ENCODE measurements around the gene BEST1. TPM values are rescaled to one million over a fixed set of nuclear protein-coding genes. Genes with fewer than 3 reads are reported as not detected.

BEST1 gene
- total RNA-seq, 1 experiment from 2014 or later = 0.81 TPM

DNA sequence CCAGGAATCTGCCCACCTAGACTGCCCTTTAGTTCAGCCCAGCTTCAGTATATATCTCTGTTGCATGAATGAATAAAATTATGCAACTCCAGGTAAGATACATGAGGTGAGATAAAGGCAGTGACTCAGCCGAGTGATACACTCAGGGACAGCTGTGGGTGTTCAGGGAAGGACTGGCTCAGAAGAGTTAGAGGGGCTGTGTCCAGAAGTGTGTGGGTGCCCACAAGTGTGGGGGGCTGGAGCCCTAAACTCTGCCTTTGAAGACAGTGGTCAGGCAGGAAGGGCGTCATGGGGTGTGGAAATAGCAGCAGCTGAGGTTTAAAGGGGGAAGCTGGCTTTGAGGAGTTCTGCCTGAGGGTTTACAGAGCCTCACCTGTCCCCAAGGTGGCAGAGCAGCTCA, 9.0 kb downstream of the BEST1 start:
- Histone ChIP-seq H3K36me3 (ENCODE audit: low read depth) (peaks cover 2% of the 10 kb centered on the region), H3K27ac (peak overlapping the region; percentile 61), H4K20me1 (ENCODE audit: insufficient read depth) (peaks cover 5% of the 10 kb centered on the region; the same call in 1 of the 2 replicates), H3K27me3 (ENCODE audit: insufficient read depth, low read depth) (no peaks in the 10 kb centered on the region), H3K4me1 (replicated peaks; ENCODE audit: insufficient read depth) (peaks cover 63% of the 10 kb centered on the region), H2AFZ (no peak overlapping the region), H3K4me3 (no peak overlapping the region), H3K9me3 (ENCODE audit: insufficient read depth, low read depth) (no peaks in the 10 kb centered on the region), H3K79me2 (ENCODE audit: low read depth) (peaks cover 8% of the 10 kb centered on the region), H3F3A (ENCODE audit: insufficient read depth, low read depth) (peaks cover 55% of the 10 kb centered on the region), H3K9me2 (ENCODE audit: insufficient read depth) (no peaks in the 10 kb centered on the region), H3K4me2 (peak overlapping the region; percentile 55)
- no peak for TF ChIP-seq EZH2 (IDR thresholded peaks at IDR 0.05; ENCODE audit: low read depth)
- TF ChIP-seq, protein P1, sequence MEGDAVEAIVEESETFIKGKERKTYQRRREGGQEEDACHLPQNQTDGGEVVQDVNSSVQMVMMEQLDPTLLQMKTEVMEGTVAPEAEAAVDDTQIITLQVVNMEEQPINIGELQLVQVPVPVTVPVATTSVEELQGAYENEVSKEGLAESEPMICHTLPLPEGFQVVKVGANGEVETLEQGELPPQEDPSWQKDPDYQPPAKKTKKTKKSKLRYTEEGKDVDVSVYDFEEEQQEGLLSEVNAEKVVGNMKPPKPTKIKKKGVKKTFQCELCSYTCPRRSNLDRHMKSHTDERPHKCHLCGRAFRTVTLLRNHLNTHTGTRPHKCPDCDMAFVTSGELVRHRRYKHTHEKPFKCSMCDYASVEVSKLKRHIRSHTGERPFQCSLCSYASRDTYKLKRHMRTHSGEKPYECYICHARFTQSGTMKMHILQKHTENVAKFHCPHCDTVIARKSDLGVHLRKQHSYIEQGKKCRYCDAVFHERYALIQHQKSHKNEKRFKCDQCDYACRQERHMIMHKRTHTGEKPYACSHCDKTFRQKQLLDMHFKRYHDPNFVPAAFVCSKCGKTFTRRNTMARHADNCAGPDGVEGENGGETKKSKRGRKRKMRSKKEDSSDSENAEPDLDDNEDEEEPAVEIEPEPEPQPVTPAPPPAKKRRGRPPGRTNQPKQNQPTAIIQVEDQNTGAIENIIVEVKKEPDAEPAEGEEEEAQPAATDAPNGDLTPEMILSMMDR (conservative IDR thresholded peaks at IDR 0.05) = no peak; the same call in 1 of the 2 replicates
- ChIA-PET POLR2A (ENCODE audit: unreplicated experiment) (interaction anchor here (0.6 to 0.7 kb wide), 2 partner anchors 19 to 131 kb away, joined by 5 to 18 read pairs; no protein-coding TSS in a partner anchor), CTCF (interaction anchor here (1.9 kb wide), 1 partner anchor 95 kb away, joined by 8 read pairs; no protein-coding TSS in a partner anchor)
- DNase-seq = peak; percentile 49 to 84
- no TSS peak for BruUV-seq (replicated peaks)
- intact Hi-C loops (cut with micrococcal nuclease; ENCODE audit: unreplicated experiment) = no loop called here

DNA sequence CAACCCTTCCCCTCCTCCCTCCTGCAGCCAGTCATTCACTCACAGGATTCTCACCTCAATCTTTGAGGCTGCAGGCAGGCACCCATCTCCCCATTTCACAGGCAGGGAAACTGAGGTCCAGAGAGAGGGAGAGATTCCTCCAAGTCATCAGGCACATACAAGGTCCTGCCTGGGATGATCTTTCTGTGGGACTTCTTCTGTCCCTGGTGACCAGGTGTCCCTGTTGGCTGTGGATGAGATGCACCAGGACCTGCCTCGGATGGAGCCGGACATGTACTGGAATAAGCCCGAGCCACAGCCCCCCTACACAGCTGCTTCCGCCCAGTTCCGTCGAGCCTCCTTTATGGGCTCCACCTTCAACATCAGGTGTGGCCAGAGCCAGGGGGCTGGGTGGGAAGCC, 9.5 kb downstream of the BEST1 start:
- intact Hi-C loops (cut with micrococcal nuclease; ENCODE audit: unreplicated experiment) = loop anchor here (5.0 kb wide), 1 partner anchor 62 kb away; no protein-coding TSS in a partner anchor

DNA sequence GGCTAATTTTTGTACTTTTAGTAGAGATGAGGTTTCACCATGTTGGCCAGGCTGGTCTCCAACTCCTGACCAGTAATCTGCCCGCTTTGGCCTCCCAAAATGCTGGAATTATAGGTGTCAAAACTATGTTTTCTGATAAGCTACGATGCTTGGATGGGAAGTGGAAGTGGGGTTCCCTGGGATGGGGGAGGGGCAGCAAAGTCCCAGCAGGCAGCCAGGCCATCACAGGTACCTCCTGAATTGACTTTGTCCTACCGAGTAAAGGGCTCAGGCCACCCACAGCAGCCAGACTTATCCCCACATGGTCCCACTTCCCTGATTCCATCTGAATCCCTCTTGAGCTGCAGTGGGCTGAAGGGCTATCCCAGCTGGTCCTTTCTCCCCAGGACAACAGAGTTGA, 10.4 kb downstream of the BEST1 start:
- BruUV-seq (replicated peaks) = no TSS peak
- Histone ChIP-seq H3K79me2 (ENCODE audit: low read depth) (peaks cover 22% of the 10 kb centered on the region), H3K4me2 (no peak overlapping the region), H3K9me3 (ENCODE audit: insufficient read depth, low read depth) (no peaks in the 10 kb centered on the region), H3K4me3 (no peak overlapping the region), H3K9me2 (ENCODE audit: insufficient read depth) (no peaks in the 10 kb centered on the region), H3K36me3 (ENCODE audit: low read depth) (peaks cover 17% of the 10 kb centered on the region), H3F3A (ENCODE audit: insufficient read depth, low read depth) (peaks cover 63% of the 10 kb centered on the region), H3K27me3 (ENCODE audit: insufficient read depth, low read depth) (no peaks in the 10 kb centered on the region), H4K20me1 (ENCODE audit: insufficient read depth) (peaks cover 19% of the 10 kb centered on the region), H3K4me1 (replicated peaks; ENCODE audit: insufficient read depth) (peaks cover 62% of the 10 kb centered on the region), H3K27ac (no peak overlapping the region), H2AFZ (no peak overlapping the region)
- no peak for DNase-seq
- intact Hi-C loops (cut with micrococcal nuclease; ENCODE audit: unreplicated experiment) = loop anchor here (5.0 kb wide), 1 partner anchor 63 kb away; no protein-coding TSS in a partner anchor
- ChIA-PET CTCF (interaction anchor here (1.9 kb wide), 1 partner anchor 93 kb away, joined by 8 read pairs; no protein-coding TSS in a partner anchor), POLR2A (ENCODE audit: unreplicated experiment) (no interaction called here)
- no peak for TF ChIP-seq EZH2 (IDR thresholded peaks at IDR 0.05; ENCODE audit: low read depth)
- TF ChIP-seq, protein P1 (conservative IDR thresholded peaks at IDR 0.05) = no peak

More for the DNA sequence above, 9.5 kb downstream of the BEST1 start:
- H2AFZ ChIP-seq = no peak overlapping the region
- no peak for TF ChIP-seq EZH2 (IDR thresholded peaks at IDR 0.05; ENCODE audit: low read depth)
- TF ChIP-seq, protein P1 (conservative IDR thresholded peaks at IDR 0.05) = no peak; the same call in 1 of the 2 replicates
- TSS peak; percentile 25 for BruUV-seq (replicated peaks)
- no peaks in the 10 kb centered on the region for H3K27me3 ChIP-seq (ENCODE audit: insufficient read depth, low read depth)
- H3K79me2 ChIP-seq (ENCODE audit: low read depth) = peaks cover 13% of the 10 kb centered on the region
- DNase-seq = no peak
- peaks cover 8% of the 10 kb centered on the region for H3K36me3 ChIP-seq (ENCODE audit: low read depth)
- ChIA-PET CTCF (interaction anchor here (1.9 kb wide), 1 partner anchor 94 kb away, joined by 8 read pairs; no protein-coding TSS in a partner anchor), POLR2A (ENCODE audit: unreplicated experiment) (no interaction called here)
- peak overlapping the region; percentile 55 for H3K4me2 ChIP-seq
- peaks cover 55% of the 10 kb centered on the region for H3F3A ChIP-seq (ENCODE audit: insufficient read depth, low read depth)
- H3K9me2 ChIP-seq (ENCODE audit: insufficient read depth) = no peaks in the 10 kb centered on the region
- H4K20me1 ChIP-seq (ENCODE audit: insufficient read depth) = peaks cover 10% of the 10 kb centered on the region
- no peak overlapping the region for H3K4me3 ChIP-seq
- peak overlapping the region; percentile 61 for H3K27ac ChIP-seq
- H3K4me1 ChIP-seq (replicated peaks; ENCODE audit: insufficient read depth) = peaks cover 68% of the 10 kb centered on the region
- H3K9me3 ChIP-seq (ENCODE audit: insufficient read depth, low read depth) = no peaks in the 10 kb centered on the region

Data from PC-9 (cell line).